Fibroblast of the aortic adventitia (primary cell): Measurements from ENCODE around the gene HOXD9. TPM values are rescaled to one million over a fixed set of nuclear protein-coding genes. Genes with fewer than 3 reads are reported as not detected.
A peak's percentile ranks its signal among the peaks of the same experiment; 100 is the strongest.

Experiments used
- DNase-seq: peaks from one replicate; pipeline ENCODE4 v3.0.0-alpha.2; 2010; ENCODE audit warnings: low read depth
- H3K4me3 ChIP-seq: 2 replicates; pipeline ENCODE4 v1.5.1; 2011; ENCODE audit warnings: low read depth, mild to moderate bottlenecking, control low read depth, low read length, moderate library complexity
- CTCF ChIP-seq: IDR thresholded peaks from 2 replicates; pipeline ENCODE4 v1.5.1; 2011; ENCODE audit warnings: mild to moderate bottlenecking, low read length, control low read depth, inconsistent platforms; ENCODE audit not compliant: insufficient read depth
- small RNA-seq: library from RNA; depleted of rRNA; stranded (forward); fragments of <200 nt; gene quantifications from one replicate; pipeline ENCODE3, GENCODE V24; 2012
- total RNA-seq: library from RNA; depleted of rRNA; stranded (reverse); fragments of >200 nt; gene quantifications from 2 replicates; pipeline ENCODE4 v1.2.3, GENCODE V29; 2012; ENCODE audit warnings: low replicate concordance

The HOXD9 gene
- total RNA-seq, 1 donor, result not detected

DNA sequence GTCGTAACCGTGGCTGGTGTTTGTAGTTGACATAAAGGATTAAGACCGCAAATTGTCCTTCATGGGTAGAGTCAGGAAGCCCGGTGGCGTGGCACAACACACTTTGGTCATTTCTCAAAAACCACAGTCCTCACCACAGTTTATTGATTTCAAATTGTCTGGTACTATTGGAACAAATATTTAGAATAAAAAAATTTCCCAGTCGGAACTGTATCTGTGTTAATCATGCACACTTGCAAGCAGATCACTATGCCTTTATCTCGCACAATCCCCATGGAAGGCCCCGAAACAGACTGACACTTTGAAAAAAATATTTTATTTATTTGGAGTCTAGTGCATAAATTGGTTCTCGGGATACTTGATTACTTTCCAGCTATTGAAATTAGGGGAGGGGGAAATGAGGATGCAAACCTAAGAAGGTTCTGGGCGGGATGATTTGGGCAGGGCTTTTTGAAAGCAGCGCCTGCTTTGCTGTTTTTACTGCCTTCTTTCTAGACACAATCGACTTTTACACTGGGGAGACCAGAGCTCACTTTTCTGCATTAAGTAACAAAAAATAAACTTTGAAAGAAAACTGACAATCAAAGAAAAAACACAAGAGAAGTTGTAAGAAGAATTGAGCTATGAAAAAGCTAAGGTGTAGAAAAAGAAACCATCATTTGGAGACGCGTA is 50.5 kb downstream of the HOXD9 start:
- no peak for TF ChIP-seq CTCF
- no peak overlapping the region for H3K4me3 ChIP-seq
- no peak for DNase-seq

GRCh38 chr2:176173567-176174381 is 51.3 kb downstream of the HOXD9 start:
- H3K4me3 ChIP-seq, result no peak overlapping the region
- TF ChIP-seq CTCF, result no peak
- no peak for DNase-seq

GRCh38 chr2:176174382-176174823 is 51.9 kb downstream of the HOXD9 start:
- no peak for DNase-seq
- H3K4me3 ChIP-seq, result no peak overlapping the region
- no peak for TF ChIP-seq CTCF

Small RNA genes lying within 50 kb of the gene (small RNA-seq; reads per million reads assigned to genes)
- gene MIR10B, result 89.5 reads per million, percentile 98 among the genes with 10 or more reads in this experiment

Other genes with a start within 250 kb of the HOXD9 start
- 28.9 and 61.4 TPM in 2 replicates for gene LNPK, start 120.5 kb upstream of the HOXD9 start, total RNA-seq
- not detected in 2 replicates for gene EVX2, start 38.8 kb upstream of the HOXD9 start, total RNA-seq
- gene HOXD13, start 30.0 kb upstream of the HOXD9 start, total RNA-seq, result not detected in 2 replicates
- gene HOXD12, start 22.9 kb upstream of the HOXD9 start, total RNA-seq, result not detected in 2 replicates
- not detected in 2 replicates for gene HOXD11, start 15.4 kb upstream of the HOXD9 start, total RNA-seq
- gene HOXD10, start 5.9 kb upstream of the HOXD9 start, total RNA-seq, result not detected in 2 replicates
- gene HOXD8, start 7.0 kb downstream of the HOXD9 start, total RNA-seq, result 0.45 and 0.49 TPM in 2 replicates
- gene HOXD4, start 28.8 kb downstream of the HOXD9 start, total RNA-seq, result 1.1 TPM in 1 of 2 replicates, not detected in the other
- gene HOXD3, start 34.6 kb downstream of the HOXD9 start, total RNA-seq, result 0.09 TPM in 1 of 2 replicates, not detected in the other
- gene HOXD1, start 65.9 kb downstream of the HOXD9 start, total RNA-seq, result not detected in 2 replicates
- 14.1 and 18.3 TPM in 2 replicates for gene MTX2, start 146.7 kb downstream of the HOXD9 start, total RNA-seq